Measurements from ENCODE around the gene DOCK10. TPM values are rescaled to one million over a fixed set of nuclear protein-coding genes. Genes with fewer than 3 reads are reported as not detected.

Gene DOCK10
- total and polyA plus RNA-seq, 9 of the 15 experiments (the other 6 are each of a cell fraction or from before 2014, with no cell fraction given), result 0.01 to 0.87 (median 0.18) TPM

- no peak for TF ChIP-seq SRSF3 (IDR thresholded peaks at IDR 0.05; ENCODE audit: insufficient read depth, low read length)
- no peak for TF ChIP-seq GTF2B (IDR thresholded peaks at IDR 0.05; ENCODE audit: extremely low read depth, insufficient read length)
- TF ChIP-seq FUS (optimal IDR thresholded peaks at IDR 0.05; ENCODE audit: low read depth, low read length), result no peak
- no peak for TF ChIP-seq CREBBP (IDR thresholded peaks at IDR 0.05; ENCODE audit: low read depth, low read length)
Observed at GRCh38 chr2:224841910-224842309, 200.4 kb downstream of the DOCK10 start (continued).

DNA sequence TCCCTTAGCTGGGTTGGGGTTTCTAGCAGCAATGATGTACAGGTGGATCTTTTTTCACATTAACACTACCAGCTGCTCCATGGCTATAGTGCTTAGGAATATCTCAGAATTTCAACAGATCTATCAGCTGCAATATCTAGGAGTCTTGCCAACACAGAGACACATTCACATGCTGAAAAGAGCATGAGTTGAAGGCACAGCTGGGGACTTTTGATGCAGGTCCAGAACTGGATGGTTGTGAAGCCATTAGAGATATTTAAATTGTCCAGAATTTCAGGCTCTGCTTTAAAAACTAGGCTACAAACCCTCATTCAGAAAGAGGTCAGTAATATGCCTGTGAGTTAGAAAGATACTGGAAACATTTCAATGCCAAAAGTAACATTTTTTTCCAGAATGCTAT, 203.9 kb downstream of the DOCK10 start:
- POLR2A ChIA-PET, result no interaction called here
- BruUV-seq (replicated peaks), result no TSS peak
- Histone ChIP-seq H3K9ac (ENCODE audit: insufficient read depth in 1 of 2, low read depth in 2 of 2, low read length in 2 of 2) (no peak overlapping the region), H3K27me3 (ENCODE audit: control insufficient read depth in 2 of 2, insufficient read depth in 2 of 2, low read length in 2 of 2) (no peaks in the 10 kb centered on the region), H2AFZ (ENCODE audit: low read depth, low read length) (no peak overlapping the region), H3K36me3 (ENCODE audit: control insufficient read depth, insufficient read depth, low read length) (no peaks in the 10 kb centered on the region), H3K9me3 (replicated peaks; ENCODE audit: control insufficient read depth, insufficient read depth, low read depth, low read length) (no peaks in the 10 kb centered on the region), H3K27ac (ENCODE audit: extremely low read depth, low read depth, low read length) (no peak overlapping the region), H4K20me1 (replicated peaks; ENCODE audit: control insufficient read depth, insufficient read depth, low read length) (no peaks in the 10 kb centered on the region), H3K9me1 (ENCODE audit: control insufficient read depth, insufficient read depth, low read length) (no peaks in the 10 kb centered on the region), H3K79me2 (ENCODE audit: control insufficient read depth, insufficient read depth, low read length) (no peaks in the 10 kb centered on the region), H3K4me3 (no peak overlapping the region), H3K4me2 (ENCODE audit: insufficient read depth, low read length) (no peak overlapping the region), H3K4me1 (replicated peaks in 1 of 2; ENCODE audit: control insufficient read depth in 2 of 2, insufficient read depth in 2 of 2, low read length in 2 of 2) (no peaks in the 10 kb centered on the region)
- intact Hi-C loops (cut with micrococcal nuclease), result no loop called here
- in situ Hi-C loops (cut with MboI), result no loop called here
- ATAC-seq (no peak), FAIRE-seq (no peak), DNase-seq (ENCODE audit: extremely low read depth in 1 of 4, low spot score in 3 of 4) (no peak)
- CTCF ChIA-PET (ENCODE audit: low intra/inter-chr PET ratio), result no interaction called here
- TF ChIP-seq NFXL1 (CRISPR knock-in tag; IDR thresholded peaks at IDR 0.05) (no peak), ZNF609 (CRISPR knock-in tag; IDR thresholded peaks at IDR 0.05; ENCODE audit: borderline replicate concordance) (no peak), U2AF1 (optimal IDR thresholded peaks at IDR 0.05; ENCODE audit: low read depth, low read length) (no peak), FOXJ2 (tag; IDR thresholded peaks at IDR 0.05) (no peak), PTBP1 (IDR thresholded peaks at IDR 0.05; ENCODE audit: low read depth, low read length) (no peak)
- TF ChIP-seq, protein P1, sequence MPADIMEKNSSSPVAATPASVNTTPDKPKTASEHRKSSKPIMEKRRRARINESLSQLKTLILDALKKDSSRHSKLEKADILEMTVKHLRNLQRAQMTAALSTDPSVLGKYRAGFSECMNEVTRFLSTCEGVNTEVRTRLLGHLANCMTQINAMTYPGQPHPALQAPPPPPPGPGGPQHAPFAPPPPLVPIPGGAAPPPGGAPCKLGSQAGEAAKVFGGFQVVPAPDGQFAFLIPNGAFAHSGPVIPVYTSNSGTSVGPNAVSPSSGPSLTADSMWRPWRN (IDR thresholded peaks at IDR 0.05; ENCODE audit: low read depth), result no peak
- TF ChIP-seq, protein P2, sequence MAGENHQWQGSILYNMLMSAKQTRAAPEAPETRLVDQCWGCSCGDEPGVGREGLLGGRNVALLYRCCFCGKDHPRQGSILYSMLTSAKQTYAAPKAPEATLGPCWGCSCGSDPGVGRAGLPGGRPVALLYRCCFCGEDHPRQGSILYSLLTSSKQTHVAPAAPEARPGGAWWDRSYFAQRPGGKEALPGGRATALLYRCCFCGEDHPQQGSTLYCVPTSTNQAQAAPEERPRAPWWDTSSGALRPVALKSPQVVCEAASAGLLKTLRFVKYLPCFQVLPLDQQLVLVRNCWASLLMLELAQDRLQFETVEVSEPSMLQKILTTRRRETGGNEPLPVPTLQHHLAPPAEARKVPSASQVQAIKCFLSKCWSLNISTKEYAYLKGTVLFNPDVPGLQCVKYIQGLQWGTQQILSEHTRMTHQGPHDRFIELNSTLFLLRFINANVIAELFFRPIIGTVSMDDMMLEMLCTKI (IDR thresholded peaks at IDR 0.05; ENCODE audit: partially characterized antibody), result no peak
- TF ChIP-seq, protein P3, sequence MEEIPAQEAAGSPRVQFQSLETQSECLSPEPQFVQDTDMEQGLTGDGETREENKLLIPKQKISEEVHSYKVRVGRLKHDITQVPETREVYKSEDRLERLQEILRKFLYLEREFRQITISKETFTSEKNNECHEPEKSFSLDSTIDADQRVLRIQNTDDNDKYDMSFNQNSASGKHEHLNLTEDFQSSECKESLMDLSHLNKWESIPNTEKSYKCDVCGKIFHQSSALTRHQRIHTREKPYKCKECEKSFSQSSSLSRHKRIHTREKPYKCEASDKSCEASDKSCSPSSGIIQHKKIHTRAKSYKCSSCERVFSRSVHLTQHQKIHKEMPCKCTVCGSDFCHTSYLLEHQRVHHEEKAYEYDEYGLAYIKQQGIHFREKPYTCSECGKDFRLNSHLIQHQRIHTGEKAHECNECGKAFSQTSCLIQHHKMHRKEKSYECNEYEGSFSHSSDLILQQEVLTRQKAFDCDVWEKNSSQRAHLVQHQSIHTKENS (CRISPR knock-in tag; IDR thresholded peaks at IDR 0.05), result no peak

All from K562 (cell line).